ENCODE results near the gene FBXO38.

FBXO38 gene

DNA sequence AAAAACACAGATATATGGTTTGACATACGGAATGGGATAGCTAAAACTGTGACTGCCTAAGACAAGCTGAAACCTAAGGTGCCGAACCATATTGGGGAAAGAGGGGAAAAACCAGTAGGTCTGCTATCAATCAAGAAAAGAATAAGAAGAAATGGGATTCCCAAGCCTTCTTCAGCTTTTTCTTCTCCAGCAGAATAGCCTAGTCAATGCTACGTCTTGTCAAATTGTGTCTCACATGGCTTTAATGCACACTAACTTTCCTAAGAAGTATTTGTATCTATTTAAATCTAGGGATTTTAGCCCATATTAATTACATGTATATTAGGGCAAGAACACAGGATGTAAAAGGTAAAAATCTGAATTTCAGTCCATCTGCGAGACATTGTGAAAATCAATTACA, 797 bp upstream of the FBXO38 start:
- DNase-seq (ENCODE audit: low read depth in 2 of 2): no peak

DNA sequence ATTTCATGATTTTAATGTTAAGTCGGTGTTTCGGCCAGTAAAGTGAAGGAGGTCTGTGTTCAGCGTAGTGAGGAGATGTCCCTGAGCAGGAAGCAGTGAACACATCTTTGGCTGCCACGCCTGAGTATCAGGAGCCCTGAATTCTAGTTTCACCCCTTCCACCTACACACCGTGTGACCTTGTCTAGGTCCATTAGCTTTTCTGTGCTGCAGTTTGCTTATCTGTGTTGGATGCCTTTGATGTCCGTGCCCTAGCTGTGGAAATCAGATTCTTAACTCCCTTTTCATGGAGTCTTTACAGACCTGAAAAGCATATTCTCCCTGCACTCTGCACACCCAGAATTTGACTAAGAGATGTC, 601 bp downstream of the FBXO38 start:
- no peak for DNase-seq (ENCODE audit: low read depth in 2 of 2)

DNA sequence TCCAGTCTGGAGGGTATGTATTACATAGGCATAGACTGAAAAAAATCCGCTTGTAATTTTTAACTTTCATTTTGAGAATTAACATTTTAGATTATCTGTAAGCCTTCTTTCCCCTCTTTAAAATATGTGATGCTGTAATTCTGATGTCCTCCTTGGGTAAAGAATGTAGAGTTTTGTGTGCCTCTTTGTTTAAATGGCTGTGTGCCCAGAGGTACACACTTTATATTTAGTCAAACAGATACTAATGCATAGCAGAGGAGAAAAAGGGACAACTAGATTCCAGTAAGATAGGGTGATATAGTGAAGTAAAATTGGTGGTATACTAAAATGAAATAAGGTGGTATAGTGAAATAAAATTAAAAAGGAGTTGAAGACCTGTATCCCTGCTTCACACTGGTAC, 1.3 kb downstream of the FBXO38 start:
- DNase-seq (ENCODE audit: low read depth in 2 of 2): no peak

DNA sequence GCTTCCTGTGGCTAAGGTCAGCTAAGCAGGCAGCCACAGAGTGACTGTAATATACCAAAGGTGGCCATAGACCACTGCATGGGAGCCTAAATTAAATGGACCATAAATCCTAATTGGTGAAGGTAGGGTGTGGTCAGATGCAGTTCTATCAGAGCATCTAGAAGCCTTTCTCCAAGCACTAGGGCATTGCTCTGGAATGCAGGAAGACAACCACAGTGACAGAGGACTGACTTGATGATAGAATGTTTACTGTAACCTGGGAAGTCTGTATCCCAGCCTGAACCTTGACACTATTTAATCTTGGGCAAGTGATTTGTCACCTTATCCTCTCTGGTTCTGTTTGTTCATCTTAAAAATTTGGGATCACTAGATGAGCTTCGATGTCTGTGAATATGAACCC, 2.3 kb downstream of the FBXO38 start:
- no peak for DNase-seq (ENCODE audit: low read depth in 2 of 2)

DNA sequence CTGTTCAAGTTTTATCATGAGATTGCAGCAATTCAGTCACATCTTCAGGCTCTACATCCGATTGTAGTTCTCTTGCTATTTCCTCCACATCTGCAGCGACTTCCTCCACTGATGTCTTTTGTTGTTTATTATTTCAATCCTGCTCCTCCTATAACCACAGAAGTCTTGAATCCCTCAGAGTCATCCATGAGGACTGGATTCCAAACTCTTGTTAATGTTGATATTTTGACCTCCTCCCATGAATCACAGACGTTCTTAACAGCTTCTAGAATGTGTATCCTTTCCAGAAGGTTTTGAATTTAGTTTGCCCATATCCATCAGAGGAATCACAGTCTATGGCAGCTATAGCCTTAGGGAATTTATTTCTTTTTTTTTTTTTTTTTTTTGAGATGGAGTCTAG, 3.6 kb downstream of the FBXO38 start:
- DNase-seq (ENCODE audit: low read depth in 2 of 2): no peak

DNA sequence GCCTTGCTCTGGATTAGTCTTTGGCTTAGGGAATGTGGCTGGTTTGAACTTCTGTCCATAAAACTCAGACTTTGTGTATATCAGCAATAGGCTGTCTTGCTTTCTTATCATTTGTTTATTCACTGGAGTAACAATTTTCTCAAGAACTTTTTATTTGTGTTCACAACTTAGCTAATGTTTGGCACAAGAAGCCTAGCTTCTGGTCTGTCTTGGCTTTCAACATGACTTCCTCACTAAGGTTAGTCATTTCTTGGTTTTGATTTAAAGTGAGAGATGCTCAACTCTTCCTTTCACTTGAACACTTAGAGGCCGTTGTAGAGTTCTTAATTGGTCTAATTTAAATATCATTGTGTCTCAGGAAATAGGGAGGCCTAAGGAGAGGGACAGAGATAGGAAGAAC, 4.9 kb downstream of the FBXO38 start:
- DNase-seq (ENCODE audit: low read depth in 2 of 2): no peak

DNA sequence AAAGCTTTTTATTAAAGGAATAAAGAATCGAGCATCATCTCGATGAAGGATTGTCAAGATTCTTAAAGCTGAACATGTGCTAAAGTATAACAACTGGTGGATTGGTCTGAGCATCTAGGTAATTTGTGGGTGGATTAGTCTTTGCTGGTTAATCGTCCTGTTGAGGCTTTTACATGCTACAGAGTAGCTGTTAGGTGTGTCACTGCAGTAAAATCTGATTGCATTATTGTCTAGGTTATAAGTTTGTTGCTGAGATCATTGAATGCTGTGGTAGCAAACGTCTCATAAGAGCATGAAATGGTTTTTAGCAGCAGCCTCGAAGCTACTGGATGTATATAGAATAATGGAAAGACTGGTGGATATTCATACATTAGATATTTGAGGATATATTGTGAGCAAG, 7.2 kb downstream of the FBXO38 start:
- no peak for DNase-seq (ENCODE audit: low read depth in 2 of 2)

DNA sequence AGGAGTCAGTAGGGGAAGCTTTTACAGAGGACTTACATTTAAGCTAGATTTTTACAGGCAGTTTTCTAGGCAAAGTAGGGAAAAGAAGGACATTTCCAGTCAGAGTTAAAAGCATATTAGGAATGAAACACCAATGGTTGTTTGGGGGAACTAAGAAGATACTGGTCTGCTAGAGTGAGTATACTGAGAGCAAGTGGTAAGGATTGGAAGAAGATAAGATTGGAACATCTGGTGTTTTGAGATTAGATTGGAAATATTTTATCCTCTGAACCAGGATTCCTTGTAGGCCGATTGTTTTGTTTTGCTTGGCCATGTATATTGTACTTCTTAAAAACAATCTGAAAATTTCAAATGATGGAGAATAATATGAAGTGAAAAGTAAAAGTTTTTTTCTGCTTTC, 7.7 kb downstream of the FBXO38 start:
- DNase-seq (ENCODE audit: low read depth in 2 of 2): no peak

DNA sequence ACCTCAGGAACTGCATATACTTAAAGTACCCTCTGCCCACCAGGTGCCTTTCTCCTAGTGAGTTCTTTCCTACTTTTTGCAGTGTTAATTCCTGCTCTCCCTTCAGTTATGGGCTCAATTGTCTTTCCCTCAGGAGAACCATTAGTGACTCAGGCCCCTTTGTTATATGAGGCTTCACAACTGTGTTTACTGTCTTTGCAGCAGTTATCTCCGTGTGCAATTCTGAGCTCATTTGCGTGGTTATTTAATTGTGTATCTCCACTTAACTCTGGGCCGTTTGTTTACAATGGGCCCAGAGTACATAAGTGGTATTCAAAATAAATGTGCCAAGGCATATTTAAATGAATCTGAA, 9.6 kb downstream of the FBXO38 start:
- no peak for DNase-seq (ENCODE audit: low read depth in 2 of 2)

DNA sequence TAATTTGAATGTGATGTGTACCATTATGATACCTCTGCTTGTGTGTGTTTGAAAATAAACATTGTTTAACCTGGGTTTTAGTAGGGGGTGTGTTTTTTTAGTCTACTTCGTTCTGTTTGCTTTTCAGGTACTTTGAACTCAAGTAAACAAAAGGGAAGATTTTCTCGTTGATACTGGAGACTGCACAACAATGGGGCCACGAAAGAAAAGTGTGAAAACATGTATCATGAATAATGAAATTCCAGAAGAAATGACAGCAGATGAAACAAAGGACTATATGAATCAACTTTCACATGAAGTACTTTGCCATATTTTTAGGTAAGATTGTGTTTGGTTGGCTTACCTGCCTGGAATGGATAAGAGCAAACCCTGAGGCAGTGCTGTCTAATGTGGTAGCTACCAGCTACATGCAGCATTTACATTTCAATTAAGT, 10.8 kb downstream of the FBXO38 start:
- DNase-seq (ENCODE audit: low read depth in 2 of 2): no peak

DNA sequence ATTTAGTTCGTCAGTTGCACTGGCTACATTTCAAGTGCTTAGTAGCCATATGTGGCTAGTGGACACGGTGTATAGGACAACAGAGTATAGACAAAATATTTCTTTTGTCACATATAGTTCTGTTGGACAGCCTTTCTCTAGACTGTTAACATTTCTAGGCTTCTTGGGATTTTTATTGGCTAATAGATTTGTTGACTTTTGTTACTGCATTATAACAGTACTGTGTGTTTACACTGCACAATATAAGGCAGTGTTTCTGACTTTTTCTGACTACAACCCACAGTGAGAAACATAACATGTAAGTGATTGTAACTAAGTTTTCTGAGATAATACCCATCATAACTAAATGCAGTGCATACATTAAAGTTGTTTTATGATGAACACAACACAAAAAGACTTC, 11.3 kb downstream of the FBXO38 start:
- DNase-seq (ENCODE audit: low read depth in 2 of 2): no peak

DNA sequence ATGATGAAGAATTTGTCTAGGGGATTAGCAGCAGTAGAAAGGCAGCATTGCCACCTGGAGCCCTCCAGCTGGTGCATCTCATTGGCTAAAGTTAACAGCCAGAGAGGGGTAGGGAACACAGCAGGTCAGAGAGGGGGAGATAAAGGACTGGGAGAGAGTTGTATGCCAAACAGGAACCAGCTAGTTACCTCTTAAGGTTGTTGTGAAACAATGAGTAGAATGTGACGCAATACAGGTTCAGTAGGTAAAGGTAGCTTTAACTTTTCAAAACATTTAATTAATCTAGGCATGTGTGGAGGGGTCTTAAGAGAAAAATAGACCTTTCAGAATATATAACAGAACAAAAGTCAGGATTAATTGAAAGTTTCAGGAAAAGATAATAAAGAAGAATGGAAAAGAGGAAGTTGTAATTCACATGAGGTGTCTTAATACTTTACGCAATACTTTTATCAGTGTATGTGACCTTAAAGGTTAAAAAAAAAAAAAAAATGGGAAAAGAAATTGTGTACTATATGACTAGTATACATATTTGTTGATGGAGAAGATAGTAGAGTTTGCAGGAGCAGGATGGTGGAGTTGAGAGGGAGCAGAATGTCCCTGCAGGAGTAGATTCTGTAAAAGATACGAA, 14.3 kb downstream of the FBXO38 start:
- no peak for DNase-seq (ENCODE audit: low read depth in 2 of 2)

DNA sequence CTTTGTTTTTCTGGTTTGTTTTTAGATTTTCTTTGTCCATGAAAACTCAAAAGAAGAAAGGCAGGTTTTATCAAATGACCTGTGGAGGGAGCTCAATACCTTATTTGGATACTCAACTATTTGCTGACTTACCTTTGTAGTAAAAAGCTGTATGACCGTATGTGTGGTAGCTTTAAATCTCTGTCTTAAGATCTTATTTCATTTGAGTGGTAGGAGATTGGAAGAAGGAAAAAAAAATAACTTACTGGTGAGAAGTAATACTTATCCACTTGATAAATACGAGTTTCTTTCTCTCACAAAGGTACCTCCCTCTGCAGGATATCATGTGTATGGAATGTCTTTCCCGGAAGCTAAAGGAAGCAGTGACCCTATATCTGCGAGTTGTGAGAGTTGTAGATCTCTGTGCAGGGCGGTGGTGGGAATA, 15.0 kb downstream of the FBXO38 start:
- DNase-seq (ENCODE audit: low read depth in 2 of 2): no peak

DNA sequence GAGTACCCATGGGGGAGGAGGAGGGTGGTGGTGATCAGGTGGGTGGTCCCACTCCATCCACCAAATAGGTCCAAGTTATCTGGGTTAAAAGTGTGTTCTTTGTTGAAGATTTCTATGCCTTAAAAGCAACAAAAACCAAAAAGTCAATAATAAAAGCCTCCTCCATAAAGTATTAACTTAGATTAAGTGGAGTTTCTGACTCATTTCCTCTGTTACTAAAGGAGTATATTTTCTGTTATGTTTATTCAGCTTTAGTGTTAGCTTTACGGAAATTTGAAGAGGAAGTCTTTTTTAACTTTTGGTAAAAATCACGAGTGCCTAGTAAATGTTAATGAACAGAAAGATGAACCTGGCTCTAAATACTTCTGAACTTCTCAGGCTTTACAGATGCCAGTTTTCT, 17.8 kb downstream of the FBXO38 start:
- no peak for DNase-seq (ENCODE audit: low read depth in 2 of 2)

DNA sequence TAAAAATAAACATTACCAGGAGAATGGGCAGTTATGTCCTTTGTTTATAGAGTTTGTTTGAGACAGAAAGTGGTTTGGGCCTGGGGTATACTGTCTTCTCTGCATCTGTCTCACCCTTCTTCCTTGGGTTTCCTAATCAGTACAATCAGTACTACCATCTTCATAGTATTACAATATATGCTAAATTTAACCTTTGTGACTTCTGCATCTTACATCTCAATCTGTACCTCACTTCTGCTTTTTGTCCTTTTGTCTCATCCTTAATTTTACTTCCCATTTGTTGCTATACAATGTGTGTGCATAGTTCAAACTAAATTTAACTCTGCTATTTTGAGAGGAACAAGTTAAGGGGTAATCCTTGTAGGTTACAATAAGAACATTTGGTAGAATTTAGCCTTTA, 19.6 kb downstream of the FBXO38 start:
- no peak for DNase-seq (ENCODE audit: low read depth in 2 of 2)

DNA sequence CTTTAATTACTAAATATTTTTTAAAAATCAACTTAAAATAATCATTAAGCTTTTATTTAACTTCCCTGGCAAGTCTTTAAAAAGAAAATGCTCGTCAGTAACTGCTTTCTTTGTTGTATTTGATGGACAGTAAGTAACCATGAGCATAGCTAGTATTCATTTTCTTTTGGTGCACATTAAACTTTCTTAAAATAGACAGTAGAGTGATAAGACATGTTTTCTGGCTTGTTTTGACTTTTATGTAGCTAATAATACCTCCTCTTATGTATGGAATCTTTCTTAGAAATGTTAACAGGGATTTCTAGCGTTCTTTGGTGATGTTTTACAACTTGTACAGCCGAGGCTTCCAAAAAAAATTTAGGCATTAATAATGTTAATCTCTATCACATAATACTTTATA, 22.6 kb downstream of the FBXO38 start:
- DNase-seq (ENCODE audit: low read depth in 2 of 2): no peak

DNA sequence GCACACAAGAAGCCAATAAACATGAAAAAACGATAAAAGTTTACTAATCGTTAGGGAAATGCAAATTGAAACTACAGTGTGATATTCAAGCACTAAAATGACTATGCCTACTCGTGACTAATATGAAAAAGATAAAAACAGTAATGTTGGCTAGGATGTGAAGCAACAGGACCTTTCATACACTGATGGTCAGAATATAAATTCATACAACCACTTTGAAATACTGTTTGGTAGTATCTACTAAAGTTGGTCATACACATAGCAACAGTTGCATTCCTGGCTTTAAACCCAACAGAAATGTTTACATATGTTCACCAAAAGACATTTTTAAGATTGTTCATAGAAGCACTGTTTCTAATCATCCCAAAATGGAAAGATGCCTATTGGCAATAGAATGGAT, 24.3 kb downstream of the FBXO38 start:
- no peak for DNase-seq (ENCODE audit: low read depth in 2 of 2)

DNA sequence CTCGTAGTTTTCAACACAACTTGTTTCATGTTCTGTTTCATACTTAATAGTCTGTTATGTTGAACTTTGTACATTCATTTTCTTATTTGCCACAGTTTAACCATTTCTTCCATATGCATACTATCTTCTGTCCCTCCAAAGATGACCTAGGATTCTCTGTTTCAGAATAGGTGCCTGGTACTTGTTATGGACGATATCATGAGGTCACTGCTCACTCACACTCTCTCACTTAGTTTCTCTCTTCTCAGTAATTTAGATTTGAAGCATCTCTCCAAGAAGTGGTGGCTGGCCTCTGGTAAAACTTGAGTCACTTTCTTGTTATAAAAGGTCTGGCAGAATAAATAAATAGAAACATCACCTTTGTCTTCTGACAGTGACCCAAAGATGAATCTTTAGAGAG, 28.4 kb downstream of the FBXO38 start:
- DNase-seq (ENCODE audit: low read depth in 2 of 2): no peak

DNA sequence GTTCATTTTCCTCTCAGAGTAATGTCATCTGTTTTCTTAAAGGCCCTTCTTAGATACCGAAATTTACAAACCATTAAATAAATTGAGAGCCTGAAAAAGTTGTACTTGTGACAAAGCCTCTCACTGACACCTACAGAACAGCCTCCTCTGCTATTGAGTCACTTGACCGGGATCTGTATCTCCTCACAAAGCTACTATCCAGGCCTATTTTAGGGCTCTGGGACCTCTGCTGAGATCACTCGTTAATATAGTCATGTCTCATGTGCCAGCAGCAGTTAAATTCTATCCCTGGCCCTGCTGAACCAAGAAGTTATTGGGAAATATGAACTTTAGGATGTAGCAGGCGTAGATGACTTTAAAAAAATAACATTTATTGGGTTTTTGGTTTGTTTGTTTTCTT, 31.1 kb downstream of the FBXO38 start:
- no peak for DNase-seq (ENCODE audit: low read depth in 2 of 2)

DNA sequence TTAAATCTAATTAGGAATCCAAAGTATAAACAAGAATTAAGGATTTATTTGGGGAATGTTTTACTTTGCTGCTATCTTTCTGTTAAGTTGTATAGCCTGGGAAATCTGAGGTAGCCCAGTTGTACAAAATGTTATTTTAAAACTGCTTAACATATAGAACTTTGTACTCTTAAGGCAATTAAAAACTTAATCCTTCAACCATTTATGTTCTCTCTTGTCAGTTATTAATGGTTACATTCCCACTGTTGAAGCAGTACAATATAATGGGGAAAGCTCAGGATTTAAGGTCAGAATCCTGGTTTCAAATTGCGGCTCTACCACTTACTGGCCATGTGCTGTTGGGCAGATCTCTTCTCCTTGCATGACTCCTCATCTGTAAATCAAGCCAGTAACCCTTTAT, 32.7 kb downstream of the FBXO38 start:
- no peak for DNase-seq (ENCODE audit: low read depth in 2 of 2)

DNA sequence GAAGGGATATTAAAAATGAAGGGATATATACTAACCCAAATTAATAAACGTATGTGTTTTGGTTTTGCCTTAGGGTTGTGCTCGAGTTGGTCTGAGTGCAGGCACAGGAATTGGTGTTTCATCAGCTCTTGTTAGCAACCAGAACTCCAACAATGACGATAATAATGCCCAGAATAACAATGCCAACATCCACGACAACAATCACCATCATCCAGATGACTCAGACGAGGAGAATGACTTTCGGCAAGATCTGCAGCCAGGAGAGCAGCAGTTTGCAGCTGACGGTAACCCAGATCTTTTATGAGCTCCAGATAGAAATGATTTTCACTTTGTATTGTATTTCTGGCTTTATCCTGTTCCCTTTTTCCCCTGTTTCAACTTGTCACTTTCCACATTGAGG, 33.2 kb downstream of the FBXO38 start:
- no peak for DNase-seq (ENCODE audit: low read depth in 2 of 2)

DNA sequence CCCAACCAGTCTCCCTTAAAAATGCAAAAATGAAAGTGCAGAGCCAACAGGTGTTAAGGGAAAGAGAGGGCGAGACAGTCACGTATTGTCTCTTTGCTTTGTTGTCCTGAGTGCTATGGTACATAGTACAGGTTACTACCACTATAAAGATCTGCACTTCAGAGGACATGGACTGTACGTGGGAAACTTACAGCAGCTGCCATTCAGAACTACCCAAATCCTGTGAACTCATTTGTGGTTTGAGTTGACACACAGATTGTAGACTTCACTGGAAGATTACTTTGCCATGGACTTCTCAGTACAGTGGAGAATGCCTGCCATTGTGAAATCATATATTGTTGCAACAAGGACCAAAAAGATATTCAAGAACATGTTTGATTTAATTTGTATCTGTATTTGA, 34.8 kb downstream of the FBXO38 start:
- DNase-seq (ENCODE audit: low read depth in 2 of 2): no peak

DNA sequence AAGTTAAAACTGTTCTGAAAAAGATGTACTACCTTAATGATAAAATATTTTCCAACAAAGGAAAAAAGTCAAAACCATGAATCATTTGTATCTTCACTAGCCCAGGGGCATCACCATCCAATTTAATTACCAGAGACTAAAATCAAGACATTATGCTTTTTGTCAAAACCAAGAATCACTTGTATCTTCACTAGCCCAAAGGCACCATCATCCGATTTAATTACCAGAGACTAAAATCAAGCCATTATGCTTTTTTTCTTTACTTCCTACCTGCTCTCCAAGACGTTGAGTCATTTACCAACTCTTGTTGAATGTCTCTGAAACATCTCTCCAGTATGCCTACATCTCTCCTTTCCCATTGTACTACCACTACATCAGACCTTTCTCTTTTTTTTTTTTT, 37.9 kb downstream of the FBXO38 start:
- DNase-seq (ENCODE audit: low read depth in 2 of 2): no peak

DNA sequence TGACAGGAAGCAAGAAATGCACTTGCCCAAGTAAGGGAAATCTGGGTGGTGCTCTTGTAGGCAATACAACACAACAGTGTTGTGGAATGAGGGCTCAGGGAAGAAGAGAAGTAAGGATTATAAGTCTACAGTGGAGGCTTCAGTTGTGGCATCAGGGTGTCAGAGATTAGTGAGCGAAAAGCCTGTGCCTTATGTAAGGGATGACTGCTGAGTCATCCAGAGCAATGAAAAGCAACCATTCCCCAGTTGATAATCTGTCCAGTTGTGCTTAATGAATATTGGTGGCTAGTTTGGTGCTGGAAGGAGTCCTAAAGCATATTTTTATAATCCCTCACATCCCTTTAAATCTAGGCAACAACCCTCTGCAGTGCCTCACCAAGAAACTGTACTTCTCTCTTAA, 42.0 kb downstream of the FBXO38 start:
- DNase-seq (ENCODE audit: low read depth in 2 of 2): no peak

DNA sequence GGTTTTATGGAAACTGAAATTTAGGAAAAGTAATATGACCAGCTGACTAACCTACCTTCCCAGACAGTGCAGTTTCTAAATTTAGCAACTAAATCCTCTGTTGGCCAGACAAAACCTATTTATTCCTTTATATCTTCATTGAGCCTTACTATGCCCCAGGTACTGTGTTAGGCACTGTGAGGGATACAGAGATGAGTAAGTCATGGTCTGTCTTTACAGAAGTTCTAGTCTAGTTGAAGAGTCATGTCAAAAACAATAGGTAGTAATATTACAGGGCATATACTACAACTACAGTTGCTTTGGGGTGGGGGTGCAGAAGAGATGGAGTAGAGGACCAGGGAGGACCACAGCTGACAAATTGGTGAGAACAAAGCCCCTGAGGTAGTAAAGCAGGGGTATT, 42.8 kb downstream of the FBXO38 start:
- no peak for DNase-seq (ENCODE audit: low read depth in 2 of 2)
